AG08396 (cell line): Measurements from ENCODE around the gene SLC22A1.
A peak's percentile ranks its signal among the peaks of the same experiment; 100 is the strongest.
"Not testable (repeated sequence)": the region's sequence is repeated elsewhere in the genome, so short reads cannot be mapped to it uniquely, and the experiment has no call there.

Experiments used
- DNase-seq: peaks from one replicate; pipeline ENCODE4 v3.0.0; 2012; ENCODE audit warnings: low spot score, mixed read lengths

SLC22A1 gene

GRCh38 chr6:160121558-160121957 is at the start of gene SLC22A1:
Gene SLC22A1, plus strand, starts transcription at chr6:160121815. Its CDS starts 121 bp downstream, at chr6:160121936.
- DNase-seq, result no peak

- DNase-seq, result no peak
Measured at GRCh38 chr6:160073272-160073671, 48.3 kb upstream of the SLC22A1 start.

GRCh38 chr6:160076009-160076408 is 45.6 kb upstream of the SLC22A1 start:
- DNase-seq, result no peak

- DNase-seq, result no peak
Measured at GRCh38 chr6:160077024-160077423, 44.6 kb upstream of the SLC22A1 start.

GRCh38 chr6:160077526-160077925 is 44.1 kb upstream of the SLC22A1 start:
- peak; percentile 71 for DNase-seq

- no peak for DNase-seq
Measured at GRCh38 chr6:160078883-160079685, 42.5 kb upstream of the SLC22A1 start.

- no peak for DNase-seq
Measured at GRCh38 chr6:160079686-160080043, 42.0 kb upstream of the SLC22A1 start.

GRCh38 chr6:160080097-160080496 is 41.5 kb upstream of the SLC22A1 start:
- DNase-seq, result no peak

- no peak for DNase-seq
Measured at GRCh38 chr6:160081398-160081797, 40.2 kb upstream of the SLC22A1 start.

GRCh38 chr6:160082627-160083026 is 39.0 kb upstream of the SLC22A1 start:
- no peak for DNase-seq

GRCh38 chr6:160084198-160084776 is 37.3 kb upstream of the SLC22A1 start:
- no peak for DNase-seq

- DNase-seq, result no peak
Measured at GRCh38 chr6:160085226-160085625, 36.4 kb upstream of the SLC22A1 start.

- DNase-seq, result no peak
Measured at GRCh38 chr6:160085713-160086505, 35.7 kb upstream of the SLC22A1 start.

GRCh38 chr6:160086754-160087153 is 34.9 kb upstream of the SLC22A1 start:
- no peak for DNase-seq

- DNase-seq, result peak; percentile 94
Measured at GRCh38 chr6:160088069-160088783, 33.4 kb upstream of the SLC22A1 start.

- peak; percentile 67 for DNase-seq
Measured at GRCh38 chr6:160088784-160089533, 32.7 kb upstream of the SLC22A1 start.

- no peak for DNase-seq
Measured at GRCh38 chr6:160089534-160089897, 32.1 kb upstream of the SLC22A1 start.

- not testable (repeated sequence) for DNase-seq
Measured at GRCh38 chr6:160090442-160091239, 31.0 kb upstream of the SLC22A1 start.

- not testable (repeated sequence) for DNase-seq
Measured at GRCh38 chr6:160092176-160092575, 29.4 kb upstream of the SLC22A1 start.

- no peak for DNase-seq
Measured at GRCh38 chr6:160092602-160093001, 29.0 kb upstream of the SLC22A1 start.

GRCh38 chr6:160093061-160093460 is 28.6 kb upstream of the SLC22A1 start:
- no peak for DNase-seq
